ENCODE results near the gene ROGDI.

- no peak for TF ChIP-seq POLR2A (IDR thresholded peaks at IDR 0.05)
- TF ChIP-seq CTCF (IDR thresholded peaks at IDR 0.05): no peak
These were observed 22.8 kb upstream of the ROGDI start for GRCh38 chr16:4825196-4825595.

Data from adrenal gland (tissue), 5 donors.